Body of pancreas (tissue), 4 donors: ENCODE data around the gene ARHGEF7. TPM values are rescaled to one million over a fixed set of nuclear protein-coding genes. Genes with fewer than 3 reads are reported as not detected.

ENCODE experiments used
- ATAC-seq: fragments of 150-250 bp; one replicate; pipeline ENCODE4 v1.9.1; 2016
- DNase-seq, 4 donors: peaks; one replicate each; pipeline ENCODE4 v3.0.0-alpha.2; 2019
- H3K27ac ChIP-seq, 4 donors: fragments of 200-600 bp; sonication (generic); 1 replicate in 3 of 4; 2 replicates in 1 of 4; pipeline versions ENCODE4 v1.5.1 to v1.6.1; 2016 to 2019; ENCODE audit warnings: mild to moderate bottlenecking in 1 of 4, mixed read lengths in 1 of 4, moderate library complexity in 1 of 4
- H3K27me3 ChIP-seq, 2 donors: fragments of 200-600 bp; sonication (generic); one replicate each; pipeline ENCODE4 v1.6.0; 2016; ENCODE audit warnings: mild to moderate bottlenecking in 1 of 2
- H3K36me3 ChIP-seq, 2 donors: fragments of 200-600 bp; sonication (generic); replicated peaks in 1 of 2; 2 replicates each; pipeline ENCODE4 v1.5.1; 2016; ENCODE audit warnings: low read depth in 2 of 2; ENCODE audit not compliant: insufficient read depth in 1 of 2
- H3K4me1 ChIP-seq: fragments of 200-600 bp; sonication (generic); one replicate; pipeline ENCODE4 v1.6.0; 2016
- H3K4me3 ChIP-seq, 2 donors: fragments of 200-600 bp; sonication (generic); 1 replicate in 1 of 2; 2 replicates in 1 of 2; pipeline ENCODE4 v1.5.1; 2016 to 2019
- H3K9me3 ChIP-seq, 3 donors: fragments of 200-600 bp; sonication (generic); 1 replicate in 2 of 3; 2 replicates in 1 of 3; pipeline ENCODE4 v1.5.1; 2016
- CTCF ChIP-seq, 7 experiments: fragments of 450-650 bp in 4 of 7; fragments of 200-600 bp in 3 of 7; sonication (generic) in 3 of 7; IDR thresholded peaks; one replicate each; pipeline ENCODE4 v1.5.1; 2016 to 2019; ENCODE audit warnings: antibody characterized with exemption in 7 of 7
- POLR2A ChIP-seq, 3 donors: fragments of 450-650 bp; IDR thresholded peaks; one replicate each; pipeline ENCODE4 v1.6.1; 2016; ENCODE audit warnings: antibody characterized with exemption in 3 of 3, mild to moderate bottlenecking in 2 of 3
- WGBS, 2 donors: methylation state at CpG; one replicate each; pipeline ENCODE4 v1.1.5; 2017; 5-methylcytosine and 5-hydroxymethylcytosine counted together
- intact Hi-C: fragments of 100-400 bp; cut with DNase I; formaldehyde crosslinking; loops from one replicate; pipeline ENCODE4 v1.15.1; 2023
- total RNA-seq, 2 donors: library from RNA; depleted of rRNA; stranded (reverse); fragments of >200 nt; gene quantifications; one replicate each; pipeline ENCODE4 v1.1.0, GENCODE V29; 2016

The ARHGEF7 gene
- total RNA-seq, 2 donors from 2014 or later, result 27.5 to 81.4 TPM

GRCh38 chr13:111121506-111121905, 6.4 kb downstream of the ARHGEF7 start:
- no peak for DNase-seq
- no peaks in the 10 kb centered on the region for H3K9me3 ChIP-seq
- intact Hi-C loops, result no loop called here
- H3K27ac ChIP-seq, result no peak overlapping the region
- no peaks in the 10 kb centered on the region for H3K4me1 ChIP-seq
- WGBS, 2 donors, result 55 to 58% methylated on average over 11 to 16 of the region's 16 CpGs
- TF ChIP-seq POLR2A (IDR thresholded peaks at IDR 0.05) (no peak), CTCF (IDR thresholded peaks at IDR 0.05) (no peak)
- no peaks in the 10 kb centered on the region for H3K36me3 ChIP-seq
- no peak overlapping the region for H3K4me3 ChIP-seq
- H3K27me3 ChIP-seq, result no peaks in the 10 kb centered on the region
- no peak for ATAC-seq

GRCh38 chr13:111122056-111122455, 6.9 kb downstream of the ARHGEF7 start:
- H3K27ac ChIP-seq, result no peak overlapping the region
- DNase-seq, result no peak
- H3K4me1 ChIP-seq, result no peaks in the 10 kb centered on the region
- no peaks in the 10 kb centered on the region for H3K36me3 ChIP-seq
- H3K27me3 ChIP-seq, result no peaks in the 10 kb centered on the region
- no peak overlapping the region for H3K4me3 ChIP-seq
- H3K9me3 ChIP-seq, result no peaks in the 10 kb centered on the region
- intact Hi-C loops, result no loop called here
- ATAC-seq, result no peak
- WGBS, 2 donors, result 40 to 68% methylated on average over 5 to 11 of the region's 12 CpGs
- TF ChIP-seq POLR2A (IDR thresholded peaks at IDR 0.05), result no peak
- TF ChIP-seq CTCF (IDR thresholded peaks at IDR 0.05), result no peak

- no peak for ATAC-seq
- Histone ChIP-seq H3K27me3 (no peaks in the 10 kb centered on the region), H3K27ac (no peak overlapping the region), H3K4me3 (no peak overlapping the region), H3K36me3 (no peaks in the 10 kb centered on the region), H3K4me1 (no peaks in the 10 kb centered on the region), H3K9me3 (no peaks in the 10 kb centered on the region)
- no peak for DNase-seq
- WGBS, 2 donors, result 85 to 91% methylated on average over 9 of the region's 9 CpGs
- TF ChIP-seq POLR2A (IDR thresholded peaks at IDR 0.05) (no peak), CTCF (IDR thresholded peaks at IDR 0.05) (no peak)
- intact Hi-C loops, result no loop called here
Observed at GRCh38 chr13:111122631-111123030, 7.5 kb downstream of the ARHGEF7 start.

- intact Hi-C loops, result no loop called here
- Histone ChIP-seq H3K27ac (no peak overlapping the region), H3K4me1 (no peaks in the 10 kb centered on the region), H3K4me3 (no peak overlapping the region), H3K9me3 (no peaks in the 10 kb centered on the region), H3K36me3 (no peaks in the 10 kb centered on the region), H3K27me3 (no peaks in the 10 kb centered on the region)
- DNase-seq, result no peak
- ATAC-seq, result no peak
- TF ChIP-seq CTCF (IDR thresholded peaks at IDR 0.05), result no peak
- TF ChIP-seq POLR2A (IDR thresholded peaks at IDR 0.05), result no peak
- WGBS, 2 donors, result 82 to 85% methylated on average over 4 of the region's 4 CpGs
Observed at GRCh38 chr13:111123221-111123620, 8.1 kb downstream of the ARHGEF7 start.

- no peaks in the 10 kb centered on the region for H3K9me3 ChIP-seq
- WGBS, 2 donors, result 55 to 64% methylated on average over 8 of the region's 8 CpGs
- TF ChIP-seq CTCF (IDR thresholded peaks at IDR 0.05) (no peak), POLR2A (IDR thresholded peaks at IDR 0.05) (no peak)
- ATAC-seq (no peak), DNase-seq (no peak)
- H3K4me3 ChIP-seq, result no peak overlapping the region
- H3K27me3 ChIP-seq, result no peaks in the 10 kb centered on the region
- no peaks in the 10 kb centered on the region for H3K36me3 ChIP-seq
- no peaks in the 10 kb centered on the region for H3K4me1 ChIP-seq
- H3K27ac ChIP-seq, result no peak overlapping the region
- intact Hi-C loops, result no loop called here
Observed at GRCh38 chr13:111123649-111124048, 8.5 kb downstream of the ARHGEF7 start.
